ENCODE data around the gene FGF16.

The FGF16 gene

GRCh38 chrX:77431227-77431626 lies 16.0 kb upstream of the FGF16 start:
- Histone ChIP-seq H3K27me3 (ENCODE audit: low read depth, low read length) (no peaks in the 10 kb centered on the region), H3K4me3 (ENCODE audit: low read depth in 1 of 2, low read length in 2 of 2) (no peak overlapping the region), H3K9me3 (ENCODE audit: control insufficient read depth in 1 of 2, low read length in 2 of 2) (no peaks in the 10 kb centered on the region), H3K27ac (ENCODE audit: low read length) (no peak overlapping the region), H3K4me1 (ENCODE audit: control insufficient read depth in 1 of 2, insufficient read depth in 2 of 2, low read length in 2 of 2) (no peaks in the 10 kb centered on the region), H3K36me3 (ENCODE audit: control insufficient read depth in 1 of 2, insufficient read depth in 2 of 2, low read length in 2 of 2) (no peaks in the 10 kb centered on the region)

GRCh38 chrX:77433001-77433400 lies 14.2 kb upstream of the FGF16 start:
- H3K27me3 ChIP-seq (ENCODE audit: low read depth, low read length), result no peaks in the 10 kb centered on the region
- H3K36me3 ChIP-seq (ENCODE audit: control insufficient read depth in 1 of 2, insufficient read depth in 2 of 2, low read length in 2 of 2), result no peaks in the 10 kb centered on the region
- no peaks in the 10 kb centered on the region for H3K4me1 ChIP-seq (ENCODE audit: control insufficient read depth in 1 of 2, insufficient read depth in 2 of 2, low read length in 2 of 2)
- no peak overlapping the region for H3K4me3 ChIP-seq (ENCODE audit: low read depth in 1 of 2, low read length in 2 of 2)
- H3K9me3 ChIP-seq (ENCODE audit: control insufficient read depth in 1 of 2, low read length in 2 of 2), result no peaks in the 10 kb centered on the region
- no peak overlapping the region for H3K27ac ChIP-seq (ENCODE audit: low read length)

DNA sequence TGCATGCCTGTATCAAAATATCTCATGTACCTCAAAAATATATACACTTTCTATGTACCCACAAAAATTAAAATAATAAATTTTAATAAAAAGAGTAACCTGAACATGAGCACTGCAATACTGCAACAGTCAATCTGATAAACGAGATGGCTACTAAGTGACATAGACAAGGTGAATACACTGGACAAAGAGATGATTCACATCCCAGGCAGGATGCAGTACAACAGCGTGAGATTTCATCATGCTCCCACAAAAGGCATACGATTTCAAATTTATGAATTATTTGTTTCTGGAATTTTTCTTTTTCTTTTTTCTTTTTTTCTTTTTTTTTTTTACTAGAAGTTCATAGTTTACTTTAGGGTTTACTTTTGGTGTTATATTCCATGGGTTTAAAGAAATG lies 12.2 kb upstream of the FGF16 start:
- H3K27ac ChIP-seq (ENCODE audit: low read length), result no peak overlapping the region
- no peaks in the 10 kb centered on the region for H3K27me3 ChIP-seq (ENCODE audit: low read depth, low read length)
- H3K9me3 ChIP-seq (ENCODE audit: control insufficient read depth in 1 of 2, low read length in 2 of 2), result no peaks in the 10 kb centered on the region
- no peaks in the 10 kb centered on the region for H3K36me3 ChIP-seq (ENCODE audit: control insufficient read depth in 1 of 2, insufficient read depth in 2 of 2, low read length in 2 of 2)
- H3K4me3 ChIP-seq (ENCODE audit: low read depth in 1 of 2, low read length in 2 of 2), result no peak overlapping the region
- H3K4me1 ChIP-seq (ENCODE audit: control insufficient read depth in 1 of 2, insufficient read depth in 2 of 2, low read length in 2 of 2), result no peaks in the 10 kb centered on the region

GRCh38 chrX:77436271-77436670 lies 10.9 kb upstream of the FGF16 start:
- H3K27me3 ChIP-seq (ENCODE audit: low read depth, low read length), result no peaks in the 10 kb centered on the region
- no peaks in the 10 kb centered on the region for H3K4me1 ChIP-seq (ENCODE audit: control insufficient read depth in 1 of 2, insufficient read depth in 2 of 2, low read length in 2 of 2)
- H3K9me3 ChIP-seq (ENCODE audit: control insufficient read depth in 1 of 2, low read length in 2 of 2), result no peaks in the 10 kb centered on the region
- no peaks in the 10 kb centered on the region for H3K36me3 ChIP-seq (ENCODE audit: control insufficient read depth in 1 of 2, insufficient read depth in 2 of 2, low read length in 2 of 2)
- H3K27ac ChIP-seq (ENCODE audit: low read length), result no peak overlapping the region
- no peak overlapping the region for H3K4me3 ChIP-seq (ENCODE audit: low read depth in 1 of 2, low read length in 2 of 2)

DNA sequence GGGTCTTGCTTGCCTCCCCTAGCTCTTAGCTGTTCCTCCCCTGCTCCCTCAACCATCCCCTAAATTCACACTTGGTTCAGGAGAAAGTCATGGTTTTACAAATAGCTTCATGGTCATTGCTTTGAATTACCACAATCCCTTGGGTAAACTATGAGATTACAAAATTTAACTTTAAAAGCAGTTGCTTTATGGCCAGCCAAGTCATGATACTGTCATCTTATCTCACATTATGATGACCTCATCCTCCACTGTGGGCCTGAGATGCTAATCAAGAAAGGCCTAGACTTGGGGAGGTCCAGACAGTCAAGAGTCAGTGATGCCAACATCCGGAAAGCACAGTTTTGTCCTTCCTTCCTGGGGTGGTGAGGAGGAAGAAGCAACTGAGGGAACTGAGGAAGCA lies 10.5 kb upstream of the FGF16 start:
- Histone ChIP-seq H3K4me3 (ENCODE audit: low read depth in 1 of 2, low read length in 2 of 2) (no peak overlapping the region), H3K9me3 (ENCODE audit: control insufficient read depth in 1 of 2, low read length in 2 of 2) (no peaks in the 10 kb centered on the region), H3K27ac (ENCODE audit: low read length) (no peak overlapping the region), H3K4me1 (ENCODE audit: control insufficient read depth in 1 of 2, insufficient read depth in 2 of 2, low read length in 2 of 2) (no peaks in the 10 kb centered on the region), H3K27me3 (ENCODE audit: low read depth, low read length) (no peaks in the 10 kb centered on the region), H3K36me3 (ENCODE audit: control insufficient read depth in 1 of 2, insufficient read depth in 2 of 2, low read length in 2 of 2) (no peaks in the 10 kb centered on the region)

- Histone ChIP-seq H3K36me3 (ENCODE audit: control insufficient read depth in 1 of 2, insufficient read depth in 2 of 2, low read length in 2 of 2) (no peaks in the 10 kb centered on the region), H3K27me3 (ENCODE audit: low read depth, low read length) (no peaks in the 10 kb centered on the region), H3K4me3 (ENCODE audit: low read depth in 1 of 2, low read length in 2 of 2) (no peak overlapping the region), H3K9me3 (ENCODE audit: control insufficient read depth in 1 of 2, low read length in 2 of 2) (no peaks in the 10 kb centered on the region), H3K4me1 (ENCODE audit: control insufficient read depth in 1 of 2, insufficient read depth in 2 of 2, low read length in 2 of 2) (no peaks in the 10 kb centered on the region), H3K27ac (ENCODE audit: low read length) (no peak overlapping the region)
These were observed 6.9 kb upstream of the FGF16 start for GRCh38 chrX:77440330-77440729.

DNA sequence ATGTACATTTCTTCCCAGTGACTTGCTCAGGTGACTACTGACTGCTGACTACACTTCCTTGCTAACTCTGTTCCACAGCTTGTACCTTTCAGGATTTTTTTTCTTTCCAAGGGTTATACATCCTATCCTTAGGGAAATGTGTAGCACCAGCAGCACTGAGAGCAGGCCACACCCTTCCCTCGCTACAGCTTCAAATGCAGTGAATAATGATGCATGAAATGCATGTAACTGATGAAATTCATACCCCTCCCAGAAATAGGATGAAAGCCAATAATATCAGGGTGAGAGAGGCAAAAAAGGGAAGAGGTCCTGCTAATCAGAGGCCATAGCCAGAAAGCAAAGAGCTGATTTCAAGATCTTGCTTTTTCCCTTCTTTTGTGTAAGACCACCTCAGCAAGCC lies 6.2 kb upstream of the FGF16 start:
- H3K4me3 ChIP-seq (ENCODE audit: low read depth in 1 of 2, low read length in 2 of 2), result no peak overlapping the region
- no peaks in the 10 kb centered on the region for H3K9me3 ChIP-seq (ENCODE audit: control insufficient read depth in 1 of 2, low read length in 2 of 2)
- no peaks in the 10 kb centered on the region for H3K36me3 ChIP-seq (ENCODE audit: control insufficient read depth in 1 of 2, insufficient read depth in 2 of 2, low read length in 2 of 2)
- H3K4me1 ChIP-seq (ENCODE audit: control insufficient read depth in 1 of 2, insufficient read depth in 2 of 2, low read length in 2 of 2), result peaks cover 0 to under 1% of the 10 kb centered on the region in 2 donors
- no peak overlapping the region for H3K27ac ChIP-seq (ENCODE audit: low read length)
- no peaks in the 10 kb centered on the region for H3K27me3 ChIP-seq (ENCODE audit: low read depth, low read length)

DNA sequence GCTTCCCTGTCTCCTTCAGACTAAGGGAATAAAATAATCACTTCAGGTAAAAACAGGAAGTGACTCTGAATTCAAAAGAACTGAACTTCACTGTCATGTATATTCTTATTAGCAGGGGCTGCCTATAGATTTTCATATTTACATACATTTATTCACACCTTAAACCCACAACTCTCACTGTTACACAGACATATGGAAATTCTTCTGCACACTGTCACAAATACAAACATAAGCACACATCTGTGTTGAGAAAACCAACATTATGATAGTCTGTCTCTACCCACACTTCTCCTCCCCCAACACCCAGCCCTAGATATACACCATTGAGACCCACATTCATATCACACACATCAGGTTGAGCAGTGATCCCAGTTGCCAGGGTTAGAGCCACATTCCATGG lies 5.7 kb upstream of the FGF16 start:
- H3K27me3 ChIP-seq (ENCODE audit: low read depth, low read length), result no peaks in the 10 kb centered on the region
- no peak overlapping the region for H3K27ac ChIP-seq (ENCODE audit: low read length)
- H3K36me3 ChIP-seq (ENCODE audit: control insufficient read depth in 1 of 2, insufficient read depth in 2 of 2, low read length in 2 of 2), result no peaks in the 10 kb centered on the region

GRCh38 chrX:77442728-77443127 lies 4.5 kb upstream of the FGF16 start:
- no peak overlapping the region for H3K27ac ChIP-seq (ENCODE audit: low read length)
- no peaks in the 10 kb centered on the region for H3K36me3 ChIP-seq (ENCODE audit: control insufficient read depth in 1 of 2, insufficient read depth in 2 of 2, low read length in 2 of 2)
- no peaks in the 10 kb centered on the region for H3K9me3 ChIP-seq (ENCODE audit: control insufficient read depth in 1 of 2, low read length in 2 of 2)
- peaks cover 0 to 11% of the 10 kb centered on the region in 2 donors for H3K4me1 ChIP-seq (ENCODE audit: control insufficient read depth in 1 of 2, insufficient read depth in 2 of 2, low read length in 2 of 2)
- no peak overlapping the region for H3K4me3 ChIP-seq (ENCODE audit: low read depth in 1 of 2, low read length in 2 of 2)
- no peaks in the 10 kb centered on the region for H3K27me3 ChIP-seq (ENCODE audit: low read depth, low read length)

More for the DNA sequence above, 5.7 kb upstream of the FGF16 start:
- Histone ChIP-seq H3K4me1 (ENCODE audit: control insufficient read depth in 1 of 2, insufficient read depth in 2 of 2, low read length in 2 of 2) (peaks cover 0 to 5% of the 10 kb centered on the region in 2 donors), H3K4me3 (ENCODE audit: low read depth in 1 of 2, low read length in 2 of 2) (no peak overlapping the region), H3K9me3 (ENCODE audit: control insufficient read depth in 1 of 2, low read length in 2 of 2) (no peaks in the 10 kb centered on the region)

GRCh38 chrX:77444075-77444474 lies 3.1 kb upstream of the FGF16 start:
- Histone ChIP-seq H3K9me3 (ENCODE audit: control insufficient read depth in 1 of 2, low read length in 2 of 2) (no peaks in the 10 kb centered on the region), H3K4me1 (ENCODE audit: control insufficient read depth in 1 of 2, insufficient read depth in 2 of 2, low read length in 2 of 2) (peaks cover 0 to 14% of the 10 kb centered on the region in 2 donors), H3K27ac (ENCODE audit: low read length) (no peak overlapping the region), H3K4me3 (ENCODE audit: low read depth in 1 of 2, low read length in 2 of 2) (no peak overlapping the region), H3K27me3 (ENCODE audit: low read depth, low read length) (no peaks in the 10 kb centered on the region), H3K36me3 (ENCODE audit: control insufficient read depth in 1 of 2, insufficient read depth in 2 of 2, low read length in 2 of 2) (no peaks in the 10 kb centered on the region)

DNA sequence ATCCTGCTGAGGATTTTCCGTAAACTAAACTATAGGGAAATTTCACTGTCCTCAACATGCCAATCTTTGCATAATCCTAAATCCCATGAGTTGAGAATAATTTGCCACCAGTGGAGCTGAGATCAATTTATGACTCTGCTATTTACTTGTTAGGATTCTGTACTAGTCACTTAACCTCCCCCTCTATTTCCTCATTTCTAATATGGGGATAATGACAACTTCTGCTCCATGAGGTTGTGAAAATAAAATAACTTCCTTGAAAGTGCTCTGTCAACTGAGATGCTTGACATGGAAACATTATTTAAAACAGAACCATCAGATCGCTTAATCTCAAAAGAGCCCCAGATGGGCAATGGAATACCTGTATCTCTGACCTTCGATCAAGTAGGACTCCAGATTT lies 2.6 kb upstream of the FGF16 start:
- H3K27ac ChIP-seq (ENCODE audit: low read length), result no peak overlapping the region
- H3K36me3 ChIP-seq (ENCODE audit: control insufficient read depth in 1 of 2, insufficient read depth in 2 of 2, low read length in 2 of 2), result no peaks in the 10 kb centered on the region
- no peaks in the 10 kb centered on the region for H3K27me3 ChIP-seq (ENCODE audit: low read depth, low read length)
- peaks cover 0 to 14% of the 10 kb centered on the region in 2 donors for H3K4me1 ChIP-seq (ENCODE audit: control insufficient read depth in 1 of 2, insufficient read depth in 2 of 2, low read length in 2 of 2)
- H3K9me3 ChIP-seq (ENCODE audit: control insufficient read depth in 1 of 2, low read length in 2 of 2), result no peaks in the 10 kb centered on the region
- H3K4me3 ChIP-seq (ENCODE audit: low read depth in 1 of 2, low read length in 2 of 2), result no peak overlapping the region

- no peaks in the 10 kb centered on the region for H3K36me3 ChIP-seq (ENCODE audit: control insufficient read depth in 1 of 2, insufficient read depth in 2 of 2, low read length in 2 of 2)
- H3K4me1 ChIP-seq (ENCODE audit: control insufficient read depth in 1 of 2, insufficient read depth in 2 of 2, low read length in 2 of 2), result peaks cover 0 to 14% of the 10 kb centered on the region in 2 donors
- H3K27me3 ChIP-seq (ENCODE audit: low read depth, low read length), result no peaks in the 10 kb centered on the region
- peak overlapping the region; percentile 33 to 56 for H3K4me3 ChIP-seq (ENCODE audit: low read depth in 1 of 2, low read length in 2 of 2)
- H3K9me3 ChIP-seq (ENCODE audit: control insufficient read depth in 1 of 2, low read length in 2 of 2), result no peaks in the 10 kb centered on the region
- no peak overlapping the region for H3K27ac ChIP-seq (ENCODE audit: low read length)
These were observed 1.1 kb upstream of the FGF16 start for GRCh38 chrX:77446029-77446585.

All from muscle layer of duodenum (tissue), 2 donors.